Endothelial cell of umbilical vein (primary cell): ENCODE data around the gene ANXA5. TPM values are rescaled to one million over a fixed set of nuclear protein-coding genes. Genes with fewer than 3 reads are reported as not detected.

Experiments
- BruUV-seq: library from RNA; stranded (reverse); fragments of 400-500 nt; replicated peaks from 2 replicates; lab custom pipeline; 2021; lab: Mats Ljungman, UMichigan
- CTCF ChIA-PET: fragments of 300-600, 350-600 bp; sonication (Branson Sonifier 250); formaldehyde crosslinking; loops from one replicate; lab custom pipeline; 2021; ENCODE audit warnings: antibody characterized with exemption, inconsistent platforms; lab: Charles Lee
- POLR2A ChIA-PET: fragments of 300-600, 350-600 bp; sonication (Branson Sonifier 250); formaldehyde crosslinking; loops from one replicate; lab custom pipeline; 2021; ENCODE audit warnings: antibody characterized with exemption, inconsistent platforms; lab: Charles Lee
- DNase-seq: peaks from one replicate; pipeline ENCODE4 v3.0.0-alpha.2; 2011; ENCODE audit warnings: low read depth, low spot score
- FAIRE-seq: peaks from 2 replicates; lab custom pipeline; 2011; peaks lifted over from hg19 to GRCh38; lab: Jason Lieb, UNC
- H2AFZ ChIP-seq: 2 replicates; pipeline ENCODE4 v1.6.0; 2012; ENCODE audit warnings: low read depth, low read length, control low read depth, inconsistent platforms
- H3K27ac ChIP-seq: 2 replicates; pipeline ENCODE4 v1.5.1; 2011; ENCODE audit warnings: low read depth, mild to moderate bottlenecking, control low read depth, low read length, moderate library complexity; ENCODE audit not compliant: insufficient read depth
- H3K27me3 ChIP-seq, 2 experiments: 2 replicates each; pipeline versions ENCODE4 v1.6.0 to v1.6.1; 2011; ENCODE audit warnings: low read length in 2 of 2, mixed read lengths in 1 of 2; ENCODE audit not compliant: control insufficient read depth in 2 of 2, insufficient read depth in 2 of 2
- H3K36me3 ChIP-seq, 2 experiments: 2 replicates in 1 of 2; 3 replicates in 1 of 2; pipeline ENCODE4 v1.5.1; 2011; ENCODE audit warnings: low read length in 2 of 2, mild to moderate bottlenecking in 1 of 2, moderate library complexity in 1 of 2; ENCODE audit not compliant: control insufficient read depth in 2 of 2, insufficient read depth in 2 of 2; ENCODE audit errors: extremely low read depth in 1 of 2
- H3K4me1 ChIP-seq: 3 replicates; pipeline ENCODE4 v1.5.1; 2011; ENCODE audit warnings: mild to moderate bottlenecking, low read length; ENCODE audit not compliant: control insufficient read depth, insufficient read depth; ENCODE audit errors: extremely low read depth
- H3K4me2 ChIP-seq: 2 replicates; pipeline ENCODE4 v1.6.1; 2011; ENCODE audit warnings: low read length, control low read depth, mixed read lengths; ENCODE audit not compliant: insufficient read depth
- H3K4me3 ChIP-seq, 3 experiments: fragments of 200-600 bp in 1 of 3; sonication (generic), shearing (Covaris generic) in 1 of 3; replicated peaks in 1 of 3; 2 replicates each; pipeline ENCODE4 v1.5.1; 2011 to 2016; ENCODE audit warnings: control low read depth in 3 of 3, low read length in 3 of 3, mild to moderate bottlenecking in 2 of 3, inconsistent platforms in 1 of 3, low read depth in 1 of 3, moderate library complexity in 1 of 3; ENCODE audit not compliant: insufficient read depth in 1 of 3
- H3K79me2 ChIP-seq: 2 replicates; pipeline ENCODE4 v1.6.0; 2012; ENCODE audit warnings: low read length, inconsistent platforms; ENCODE audit not compliant: control insufficient read depth, insufficient read depth
- H3K9ac ChIP-seq: replicated peaks from 2 replicates; pipeline ENCODE3; 2011; ENCODE audit warnings: low read length, control low read depth; ENCODE audit not compliant: insufficient read depth; ENCODE audit errors: extremely low read depth
- H3K9me1 ChIP-seq: replicated peaks from 3 replicates; pipeline ENCODE4 v1.6.0; 2011; ENCODE audit warnings: mild to moderate bottlenecking, low read length; ENCODE audit not compliant: control insufficient read depth, insufficient read depth; ENCODE audit errors: extremely low read depth
- H3K9me3 ChIP-seq: replicated peaks from 2 replicates; pipeline ENCODE4 v1.5.1; 2012; ENCODE audit warnings: low read length, inconsistent platforms; ENCODE audit not compliant: control insufficient read depth, insufficient read depth
- H4K20me1 ChIP-seq: replicated peaks from 2 replicates; pipeline ENCODE3; 2011; ENCODE audit warnings: mild to moderate bottlenecking, low read length; ENCODE audit not compliant: control insufficient read depth, insufficient read depth; ENCODE audit errors: extremely low read depth
- EZH2 ChIP-seq: IDR thresholded peaks from 2 replicates; pipeline ENCODE4 v1.6.1; 2012; ENCODE audit warnings: borderline replicate concordance, low read depth, mild to moderate bottlenecking, moderate library complexity, low read length, inconsistent platforms; ENCODE audit not compliant: severe bottlenecking
- FOS ChIP-seq: IDR thresholded peaks from 2 replicates; pipeline ENCODE4 v1.6.1; 2011; ENCODE audit warnings: mild to moderate bottlenecking, low read length, moderate library complexity, borderline replicate concordance; ENCODE audit not compliant: insufficient read depth
- GATA2 ChIP-seq: IDR thresholded peaks from 2 replicates; pipeline ENCODE4 v1.7.0; 2011; ENCODE audit warnings: low read depth, mild to moderate bottlenecking, moderate library complexity, mixed read lengths, low read length; ENCODE audit not compliant: insufficient read length, insufficient read depth
- JUN ChIP-seq: IDR thresholded peaks from 2 replicates; pipeline ENCODE4 v1.6.1; 2011; ENCODE audit warnings: borderline replicate concordance, low read depth; ENCODE audit not compliant: insufficient read length, insufficient read depth
- MYC ChIP-seq: IDR thresholded peaks from one replicate; pipeline ENCODE4 v1.6.1; 2011; ENCODE audit warnings: mild to moderate bottlenecking, low read depth, low read length
- POLR2A ChIP-seq: IDR thresholded peaks from 2 replicates; pipeline ENCODE4 v1.6.1; 2012; ENCODE audit warnings: low read depth, mild to moderate bottlenecking, control low read depth, low read length
- POLR2AphosphoS5 ChIP-seq: IDR thresholded peaks from 2 replicates; pipeline ENCODE4 v1.6.1; 2012; ENCODE audit warnings: low read depth, mild to moderate bottlenecking, control low read depth, low read length, moderate library complexity; ENCODE audit not compliant: insufficient read depth
- dilution Hi-C: fragments of 300-500 bp; cut with MboI; formaldehyde crosslinking; loops from one replicate; pipeline ENCODE4 v1.15.0; 2019; ENCODE audit warnings: low sequenced_read_pairs; ENCODE audit not compliant: extremely low pct_ligation_motif_present
- intact Hi-C: fragments of 100-400 bp; cut with micrococcal nuclease; formaldehyde crosslinking; loops from one replicate; pipeline ENCODE4 v1.10.0; 2022
- polyA plus RNA-seq, 4 experiments: library from polyadenylated mRNA; depleted of rRNA in 3 of 4; stranded (reverse) in 3 of 4; unstranded in 1 of 4; fragments of >200 nt; gene quantifications; 2 replicates each; pipeline versions ENCODE4 v1.2.1 to v1.2.3, GENCODE V29; 2011 to 2012; ENCODE audit warnings: missing spikeins in 1 of 4
- total RNA-seq: library from RNA; stranded (reverse); gene quantifications from 2 replicates; pipeline ENCODE4 v1.2.3, GENCODE V29; 2021
- TF ChIP-seq, protein P1 (sequence below): IDR thresholded peaks from 2 replicates; pipeline ENCODE4 v1.6.1; 2011; ENCODE audit not compliant: insufficient read depth, insufficient read length
- TF ChIP-seq, protein P2 (sequence below), 2 donors: IDR thresholded peaks; 1 replicate in 1 of 2; 2 replicates in 1 of 2; pipeline ENCODE4 v1.5.1; 2011; ENCODE audit warnings: low read length in 2 of 2, mild to moderate bottlenecking in 2 of 2, moderate library complexity in 2 of 2, control low read depth in 1 of 2, inconsistent platforms in 1 of 2, low read depth in 1 of 2; ENCODE audit not compliant: insufficient read depth in 1 of 2; ENCODE audit errors: extremely low read depth in 1 of 2

The ANXA5 gene
- total and polyA plus RNA-seq, 2 donors (not counting 3 experiments of a cell fraction or from before 2014, with no cell fraction given) = 450 to 528 TPM

DNA sequence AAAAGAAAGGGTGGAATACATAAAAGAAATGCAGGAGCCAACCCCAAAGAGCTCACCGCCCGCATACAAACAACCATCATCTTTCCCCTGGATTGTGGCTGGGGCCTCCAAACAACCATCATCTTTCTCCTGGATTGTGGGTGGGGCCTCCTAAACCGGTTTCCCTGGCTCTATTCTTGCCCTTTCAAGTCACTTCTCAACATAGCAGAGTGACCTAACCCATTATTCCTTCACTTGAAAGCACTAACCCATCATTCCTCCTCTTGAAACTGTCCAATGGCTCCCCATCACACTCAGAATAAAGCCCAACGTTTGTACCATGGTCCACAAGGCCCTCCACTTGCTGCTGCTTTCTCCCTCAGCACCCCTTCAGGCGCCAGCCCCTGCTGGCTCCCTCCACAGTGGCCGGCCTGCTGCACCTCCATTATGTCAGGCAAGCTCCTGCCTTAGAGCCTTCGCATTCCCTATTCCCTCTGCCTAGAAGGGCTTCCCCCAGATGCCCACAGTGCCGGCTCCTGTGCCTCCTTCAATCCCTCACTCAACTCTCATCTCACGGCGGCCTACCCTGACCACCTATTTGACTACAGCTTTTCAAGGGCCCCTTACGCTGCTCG is 44.1 kb upstream of the ANXA5 start:
- no peak for DNase-seq
- peaks cover 0 to 3% of the 10 kb centered on the region in 2 experiments for H3K27me3 ChIP-seq
- no peak overlapping the region for H3K4me2 ChIP-seq
- no peak overlapping the region for H3K27ac ChIP-seq
- H3K4me1 ChIP-seq = no peaks in the 10 kb centered on the region
- ChIA-PET CTCF (interaction anchor here (1.2 to 2.7 kb wide), 2 partner anchors 279 to 370 kb away, joined by 4 to 9 read pairs; no protein-coding TSS in a partner anchor), POLR2A (no interaction called here)
- no peaks in the 10 kb centered on the region for H3K9me1 ChIP-seq
- H4K20me1 ChIP-seq = no peaks in the 10 kb centered on the region
- H3K79me2 ChIP-seq = no peaks in the 10 kb centered on the region
- no TSS peak for BruUV-seq
- FAIRE-seq = no peak
- TF ChIP-seq POLR2A = no peak
- TF ChIP-seq MYC = no peak
- TF ChIP-seq, protein P1, sequence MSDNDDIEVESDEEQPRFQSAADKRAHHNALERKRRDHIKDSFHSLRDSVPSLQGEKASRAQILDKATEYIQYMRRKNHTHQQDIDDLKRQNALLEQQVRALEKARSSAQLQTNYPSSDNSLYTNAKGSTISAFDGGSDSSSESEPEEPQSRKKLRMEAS = no peak
- no peak for TF ChIP-seq JUN
- no peak for TF ChIP-seq FOS
- TF ChIP-seq GATA2 = no peak
- H2AFZ ChIP-seq = no peak overlapping the region
- H3K9ac ChIP-seq = no peak overlapping the region
- no peak overlapping the region for H3K4me3 ChIP-seq
- H3K36me3 ChIP-seq = no peaks in the 10 kb centered on the region
- intact Hi-C loops (no loop called here), dilution Hi-C loops (loop anchor here (25.0 kb wide), 1 partner anchor 254 kb away; no protein-coding TSS in a partner anchor)
- H3K9me3 ChIP-seq = no peaks in the 10 kb centered on the region

DNA sequence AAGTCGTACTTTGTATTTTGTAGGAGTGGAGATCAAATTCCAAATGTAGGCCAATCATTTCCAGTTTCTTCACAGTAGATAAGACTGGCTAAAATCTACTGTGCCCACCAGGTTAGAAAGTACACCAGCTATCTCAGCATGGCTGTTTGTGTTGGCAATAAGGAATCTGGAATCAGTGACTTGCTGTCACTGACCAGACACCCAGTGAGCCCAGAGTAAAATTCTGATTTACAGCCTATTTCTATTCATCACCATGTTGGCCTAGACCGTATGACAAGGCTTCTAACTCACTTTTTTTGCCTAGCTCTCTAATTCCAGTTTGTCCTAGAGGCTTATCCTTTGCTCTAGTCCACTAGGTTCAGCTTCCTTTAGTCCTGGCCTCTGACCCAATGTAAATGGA is 42.8 kb upstream of the ANXA5 start:
- peaks cover 0 to 3% of the 10 kb centered on the region in 2 experiments for H3K27me3 ChIP-seq
- FAIRE-seq = no peak
- intact Hi-C loops (loop anchor here (5.0 kb wide), 2 partner anchors 82 to 547 kb away; no protein-coding TSS in a partner anchor), dilution Hi-C loops (loop anchor here (25.0 kb wide), 1 partner anchor 252 kb away; no protein-coding TSS in a partner anchor)
- no peak for TF ChIP-seq GATA2
- TF ChIP-seq POLR2A = no peak
- TF ChIP-seq, protein P1 = no peak
- no peak for TF ChIP-seq FOS
- TF ChIP-seq, protein P2, sequence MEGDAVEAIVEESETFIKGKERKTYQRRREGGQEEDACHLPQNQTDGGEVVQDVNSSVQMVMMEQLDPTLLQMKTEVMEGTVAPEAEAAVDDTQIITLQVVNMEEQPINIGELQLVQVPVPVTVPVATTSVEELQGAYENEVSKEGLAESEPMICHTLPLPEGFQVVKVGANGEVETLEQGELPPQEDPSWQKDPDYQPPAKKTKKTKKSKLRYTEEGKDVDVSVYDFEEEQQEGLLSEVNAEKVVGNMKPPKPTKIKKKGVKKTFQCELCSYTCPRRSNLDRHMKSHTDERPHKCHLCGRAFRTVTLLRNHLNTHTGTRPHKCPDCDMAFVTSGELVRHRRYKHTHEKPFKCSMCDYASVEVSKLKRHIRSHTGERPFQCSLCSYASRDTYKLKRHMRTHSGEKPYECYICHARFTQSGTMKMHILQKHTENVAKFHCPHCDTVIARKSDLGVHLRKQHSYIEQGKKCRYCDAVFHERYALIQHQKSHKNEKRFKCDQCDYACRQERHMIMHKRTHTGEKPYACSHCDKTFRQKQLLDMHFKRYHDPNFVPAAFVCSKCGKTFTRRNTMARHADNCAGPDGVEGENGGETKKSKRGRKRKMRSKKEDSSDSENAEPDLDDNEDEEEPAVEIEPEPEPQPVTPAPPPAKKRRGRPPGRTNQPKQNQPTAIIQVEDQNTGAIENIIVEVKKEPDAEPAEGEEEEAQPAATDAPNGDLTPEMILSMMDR (IDR thresholded peaks at IDR 0.05; ENCODE audit: extremely low read depth in 1 of 2, insufficient read depth in 1 of 2, low read depth in 1 of 2, low read length in 2 of 2) = no peak
- no peak for TF ChIP-seq POLR2AphosphoS5
- no peak for TF ChIP-seq JUN
- no peak for TF ChIP-seq EZH2
- no peak for TF ChIP-seq MYC
- H3K79me2 ChIP-seq = no peaks in the 10 kb centered on the region
- no peak overlapping the region for H3K9ac ChIP-seq
- H4K20me1 ChIP-seq = no peaks in the 10 kb centered on the region
- no peak overlapping the region for H3K27ac ChIP-seq
- ChIA-PET CTCF (interaction anchor here (0.8 to 1.4 kb wide), 4 partner anchors 14 to 548 kb away, joined by 3 to 4 read pairs (median 3); no protein-coding TSS in a partner anchor), POLR2A (no interaction called here)
- no peaks in the 10 kb centered on the region for H3K9me3 ChIP-seq
- H3K4me2 ChIP-seq = no peak overlapping the region
- H3K4me3 ChIP-seq = no peak overlapping the region
- H3K36me3 ChIP-seq = no peaks in the 10 kb centered on the region
- no peaks in the 10 kb centered on the region for H3K9me1 ChIP-seq
- no peak overlapping the region for H2AFZ ChIP-seq
- BruUV-seq = no TSS peak
- H3K4me1 ChIP-seq = no peaks in the 10 kb centered on the region
- no peak for DNase-seq
